ENCODE measurements around the gene INSL3.
"Not testable (repeated sequence)": the region's sequence is repeated elsewhere in the genome, so short reads cannot be mapped to it uniquely, and the experiment has no call there.

Gene INSL3

GRCh38 chr19:17811103-17811502, 10.2 kb downstream of the INSL3 start:
- DNase-seq (ENCODE audit: low read depth): no peak
- TF ChIP-seq CTCF (IDR thresholded peaks at IDR 0.05; ENCODE audit: insufficient read depth, low read depth, low read length, missing control alignments): no peak
- H3K4me3 ChIP-seq (ENCODE audit: low read depth, low read length): no peak overlapping the region

- no peak for DNase-seq (ENCODE audit: low read depth)
- no peak overlapping the region for H3K4me3 ChIP-seq (ENCODE audit: low read depth, low read length)
- TF ChIP-seq CTCF (IDR thresholded peaks at IDR 0.05; ENCODE audit: insufficient read depth, low read depth, low read length, missing control alignments): no peak
Measured at GRCh38 chr19:17807731-17808316, 13.5 kb downstream of the INSL3 start.

GRCh38 chr19:17806945-17807344, 14.4 kb downstream of the INSL3 start:
- H3K4me3 ChIP-seq (ENCODE audit: low read depth, low read length): no peak overlapping the region
- TF ChIP-seq CTCF (IDR thresholded peaks at IDR 0.05; ENCODE audit: insufficient read depth, low read depth, low read length, missing control alignments): no peak
- peak; percentile 39 for DNase-seq (ENCODE audit: low read depth)

- no peak for DNase-seq (ENCODE audit: low read depth)
- H3K4me3 ChIP-seq (ENCODE audit: low read depth, low read length): no peak overlapping the region
- TF ChIP-seq CTCF (IDR thresholded peaks at IDR 0.05; ENCODE audit: insufficient read depth, low read depth, low read length, missing control alignments): no peak
Measured at GRCh38 chr19:17805427-17805826, 15.9 kb downstream of the INSL3 start.

- H3K4me3 ChIP-seq (ENCODE audit: low read depth, low read length): no peak overlapping the region
- no peak for DNase-seq (ENCODE audit: low read depth)
- TF ChIP-seq CTCF (IDR thresholded peaks at IDR 0.05; ENCODE audit: insufficient read depth, low read depth, low read length, missing control alignments): no peak
Measured at GRCh38 chr19:17803264-17803896, 17.9 kb downstream of the INSL3 start.

- DNase-seq (ENCODE audit: low read depth): no peak
- no peak overlapping the region for H3K4me3 ChIP-seq (ENCODE audit: low read depth, low read length)
- no peak for TF ChIP-seq CTCF (IDR thresholded peaks at IDR 0.05; ENCODE audit: insufficient read depth, low read depth, low read length, missing control alignments)
Measured at GRCh38 chr19:17802137-17802858, 19.0 kb downstream of the INSL3 start.

GRCh38 chr19:17798599-17798998, 22.7 kb downstream of the INSL3 start:
- not testable (repeated sequence) for H3K4me3 ChIP-seq (ENCODE audit: low read depth, low read length); DNase-seq (ENCODE audit: low read depth)

All from GM12865 (cell line).